ENCODE data around the gene CCDC14.

DNA sequence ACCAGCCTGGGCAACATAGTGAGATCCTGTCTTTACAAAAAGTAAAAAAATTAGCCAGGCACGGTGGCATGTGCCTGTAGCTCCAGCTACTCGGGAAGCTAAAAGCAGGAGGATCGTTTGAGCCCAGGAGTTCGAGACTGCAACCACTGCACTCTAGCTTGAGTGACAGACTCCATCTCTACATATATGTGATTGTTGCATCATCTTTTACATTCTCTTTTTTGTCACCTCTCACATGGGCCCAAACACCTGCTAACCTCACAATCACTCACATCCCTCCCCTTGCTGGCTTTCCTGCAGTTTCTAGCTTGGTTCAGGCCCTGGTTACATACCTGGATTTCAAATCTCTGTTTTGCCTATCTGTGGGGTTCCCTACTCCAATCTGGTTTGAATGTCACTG, 96.3 kb downstream of the CCDC14 start:
- no peak for TF ChIP-seq POLR2AphosphoS5 (IDR thresholded peaks at IDR 0.05; ENCODE audit: borderline replicate concordance, low read depth, low read length)
- TF ChIP-seq FOXP2 (optimal IDR thresholded peaks at IDR 0.05; ENCODE audit: control extremely low read depth, extremely low read length, insufficient read depth), result no peak
